MM.1S (cell line): ENCODE results near the gene CENPM.

Experiments
- DNase-seq: peaks from one replicate; pipeline ENCODE4 v3.0.0-alpha.2; 2015
- H2AFZ ChIP-seq: fragments of 300-600 bp; sonication (generic); 2 replicates; pipeline ENCODE4 v1.6.0; 2016; ENCODE audit warnings: antibody characterized with exemption, low read length
- H3F3A ChIP-seq: fragments of 300-600 bp; sonication (generic); 2 replicates; pipeline ENCODE4 v1.6.1; 2016; ENCODE audit warnings: mild to moderate bottlenecking, antibody characterized with exemption, low read length, moderate library complexity, mixed read lengths; ENCODE audit not compliant: insufficient read depth
- H3K27ac ChIP-seq: fragments of 300-600 bp; sonication (generic); 2 replicates; pipeline ENCODE4 v1.5.1; 2016; ENCODE audit warnings: mild to moderate bottlenecking, low read length
- H3K27me3 ChIP-seq: fragments of 300-600 bp; sonication (generic); replicated peaks from 2 replicates; pipeline ENCODE4 v1.6.0; 2016; ENCODE audit warnings: low read length; ENCODE audit not compliant: insufficient read depth
- H3K36me3 ChIP-seq: fragments of 300-600 bp; sonication (generic); replicated peaks from 2 replicates; pipeline ENCODE4 v1.6.1; 2016; ENCODE audit warnings: mild to moderate bottlenecking, low read length, mixed read lengths; ENCODE audit not compliant: insufficient read depth
- H3K4me1 ChIP-seq: fragments of 300-600 bp; sonication (generic); 2 replicates; pipeline ENCODE4 v1.6.1; 2016; ENCODE audit warnings: low read length, mixed read lengths
- H3K4me2 ChIP-seq: fragments of 300-600 bp; sonication (generic); 2 replicates; pipeline ENCODE4 v1.6.0; 2016; ENCODE audit warnings: low read depth, low read length
- H3K4me3 ChIP-seq: fragments of 300-600 bp; sonication (generic); 2 replicates; pipeline ENCODE4 v1.5.1; 2016; ENCODE audit warnings: low read length, mixed read lengths
- H3K79me2 ChIP-seq: fragments of 300-600 bp; sonication (generic); 2 replicates; pipeline ENCODE4 v1.6.1; 2016; ENCODE audit warnings: mixed run types, low read length, mixed read lengths
- H3K9ac ChIP-seq: fragments of 300-600 bp; sonication (generic); 2 replicates; pipeline ENCODE4 v1.6.1; 2016; ENCODE audit warnings: low read length, mixed read lengths
- H3K9me2 ChIP-seq: fragments of 300-600 bp; sonication (generic); replicated peaks from 2 replicates; pipeline ENCODE4 v1.6.1; 2016; ENCODE audit warnings: mild to moderate bottlenecking, low read length, mixed read lengths; ENCODE audit not compliant: insufficient read depth
- H3K9me3 ChIP-seq: fragments of 300-600 bp; sonication (generic); replicated peaks from 2 replicates; pipeline ENCODE4 v1.6.1; 2016; ENCODE audit warnings: mild to moderate bottlenecking, low read length, mixed read lengths; ENCODE audit not compliant: insufficient read depth
- H4K20me1 ChIP-seq: fragments of 300-600 bp; sonication (generic); 2 replicates; pipeline ENCODE4 v1.6.1; 2016; ENCODE audit warnings: mild to moderate bottlenecking, low read length, moderate library complexity, mixed read lengths; ENCODE audit not compliant: insufficient read depth
- CTCF ChIP-seq: fragments of 300-600 bp; sonication (generic); IDR thresholded peaks from 2 replicates; pipeline ENCODE4 v1.5.1; 2016; ENCODE audit warnings: antibody characterized with exemption, low read length, mixed read lengths
- EZH2 ChIP-seq: fragments of 300-600 bp; sonication (generic); optimal IDR thresholded peaks from 2 replicates; pipeline ENCODE3; 2017; ENCODE audit warnings: low read depth, mild to moderate bottlenecking, antibody characterized with exemption, low read length, mixed read lengths
- EZH2phosphoT487 ChIP-seq: fragments of 300-600 bp; sonication (generic); IDR thresholded peaks from 2 replicates; pipeline ENCODE4 v1.6.1; 2018; ENCODE audit warnings: antibody characterized with exemption, low read length

Gene CENPM

DNA sequence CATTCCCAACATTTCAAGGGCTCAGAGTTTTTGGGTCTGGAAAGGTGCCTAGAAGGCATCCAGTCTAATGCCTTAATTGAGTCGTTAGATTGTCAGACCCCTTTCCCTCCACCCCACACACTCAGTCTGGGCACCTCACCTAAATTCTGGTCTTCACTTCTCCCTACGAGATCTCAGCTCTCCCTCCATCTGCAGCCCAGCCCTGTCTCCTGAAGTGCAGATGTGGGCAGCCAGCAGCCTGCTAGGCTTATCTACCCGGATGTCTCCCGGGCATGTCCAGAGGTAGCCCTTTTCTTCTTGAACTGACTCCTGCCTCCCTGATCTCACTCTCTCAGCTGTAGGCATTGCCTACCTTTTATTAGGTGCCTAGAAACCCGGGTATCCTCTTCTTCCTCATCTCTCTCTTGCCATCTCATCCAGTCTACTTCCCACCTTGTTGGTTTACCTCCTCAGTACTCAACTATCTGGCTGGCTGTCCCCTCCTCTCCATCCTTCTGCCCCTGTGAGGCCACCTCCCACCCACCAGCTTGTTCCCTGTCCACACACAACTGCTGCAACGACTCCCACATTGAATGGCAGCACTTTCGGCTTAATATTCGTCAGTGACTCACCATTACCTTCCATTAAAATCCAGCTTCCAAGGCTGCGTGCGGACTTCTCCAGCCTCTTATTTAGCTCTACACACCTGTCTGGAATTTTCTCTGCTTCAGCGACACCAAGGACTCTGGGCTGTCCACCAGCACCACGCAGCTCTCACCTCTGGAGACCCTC is 28.5 kb upstream of the CENPM start:
- H3K9me2 ChIP-seq, result no peaks in the 10 kb centered on the region
- 0 out of 2 replicates have a peak, but pooled peaks cover 5% of the 10 kb centered on the region for H3F3A ChIP-seq
- DNase-seq, result no peak
- no peaks in the 10 kb centered on the region for H3K36me3 ChIP-seq
- H3K27ac ChIP-seq, result no peak overlapping the region
- H3K4me3 ChIP-seq, result no peak overlapping the region
- H2AFZ ChIP-seq, result no peak overlapping the region
- no peak overlapping the region for H3K9ac ChIP-seq
- TF ChIP-seq EZH2phosphoT487 (no peak), EZH2 (no peak), CTCF (no peak)
- H3K4me2 ChIP-seq, result no peak overlapping the region
- no peaks in the 10 kb centered on the region for H3K9me3 ChIP-seq
- 0 out of 2 replicates have a peak, but pooled peaks cover 2% of the 10 kb centered on the region for H3K4me1 ChIP-seq
- H4K20me1 ChIP-seq, result no peaks in the 10 kb centered on the region
- H3K27me3 ChIP-seq, result peaks cover 38% of the 10 kb centered on the region
- H3K79me2 ChIP-seq, result no peaks in the 10 kb centered on the region

- Histone ChIP-seq H3K27me3 (peaks cover 38% of the 10 kb centered on the region), H3K36me3 (no peaks in the 10 kb centered on the region), H2AFZ (no peak overlapping the region), H3K9me3 (no peaks in the 10 kb centered on the region), H3K9ac (no peak overlapping the region), H3K79me2 (no peaks in the 10 kb centered on the region), H3F3A (0 out of 2 replicates have a peak, but pooled peaks cover 5% of the 10 kb centered on the region), H3K27ac (no peak overlapping the region), H4K20me1 (no peaks in the 10 kb centered on the region), H3K4me1 (0 out of 2 replicates have a peak, but pooled peaks cover 2% of the 10 kb centered on the region), H3K4me2 (no peak overlapping the region), H3K4me3 (no peak overlapping the region), H3K9me2 (no peaks in the 10 kb centered on the region)
- TF ChIP-seq CTCF, result no peak
- TF ChIP-seq EZH2phosphoT487, result no peak
- no peak for TF ChIP-seq EZH2
- DNase-seq, result no peak
Observed at GRCh38 chr22:41974691-41975290, 27.8 kb upstream of the CENPM start.

DNA sequence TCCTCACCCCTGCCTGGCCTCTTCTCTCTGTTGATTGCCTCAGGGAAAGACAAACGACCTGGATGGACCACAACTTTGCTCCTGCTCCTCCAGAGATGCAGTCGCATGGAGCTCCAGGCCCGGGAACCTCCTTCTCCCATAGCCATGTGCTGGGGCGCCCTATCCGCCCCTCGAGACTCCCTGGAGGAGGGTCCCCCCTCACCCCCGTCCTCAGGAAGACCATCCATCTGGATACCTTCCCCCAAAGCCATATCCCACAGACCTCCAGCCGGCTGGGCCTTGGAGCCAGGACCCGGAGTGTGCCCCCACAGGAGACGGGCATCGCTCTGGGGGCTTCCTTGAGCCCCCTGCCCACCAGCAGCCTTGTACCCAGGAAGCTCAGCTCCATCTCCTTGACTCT is 24.5 kb upstream of the CENPM start:
- Histone ChIP-seq H3K9ac (no peak overlapping the region), H3K79me2 (no peaks in the 10 kb centered on the region), H3K4me1 (no peaks in the 10 kb centered on the region), H3K9me3 (no peaks in the 10 kb centered on the region), H3K4me3 (no peak overlapping the region), H3K27me3 (peaks cover 32% of the 10 kb centered on the region), H3K9me2 (no peaks in the 10 kb centered on the region), H3K4me2 (no peak overlapping the region), H2AFZ (no peak overlapping the region), H3F3A (0 out of 2 replicates have a peak, but pooled peaks cover 5% of the 10 kb centered on the region), H4K20me1 (no peaks in the 10 kb centered on the region), H3K27ac (no peak overlapping the region), H3K36me3 (no peaks in the 10 kb centered on the region)
- TF ChIP-seq EZH2 (no peak), EZH2phosphoT487 (no peak), CTCF (no peak)
- DNase-seq, result no peak
